ENCODE data around the gene LHPP. TPM values are rescaled to one million over a fixed set of nuclear protein-coding genes. Genes with fewer than 3 reads are reported as not detected.

The LHPP gene
- total and polyA plus RNA-seq, 2 experiments from 2014 or later, result 27.4 to 40.2 TPM

GRCh38 chr10:124447751-124448466 lies 13.7 kb upstream of the LHPP start:
- H3K79me2 ChIP-seq (replicated peaks; ENCODE audit: insufficient read depth), result no peaks in the 10 kb centered on the region; the same call in 1 of the 2 replicates
- peak overlapping the region; percentile 99 for H3K4me2 ChIP-seq
- peaks cover 52% of the 10 kb centered on the region for H3K27me3 ChIP-seq (ENCODE audit: insufficient read depth)
- no peaks in the 10 kb centered on the region for H3K36me3 ChIP-seq (ENCODE audit: insufficient read depth)
- H3K9me2 ChIP-seq (ENCODE audit: insufficient read depth), result no peaks in the 10 kb centered on the region
- Mint-ChIP-seq H3K36me3 (ENCODE audit: low read depth) (peaks cover 12% of the 10 kb centered on the region), H3K27me3 (ENCODE audit: insufficient read depth, low read depth, poor library complexity) (peaks cover 56% of the 10 kb centered on the region), H3K27ac (no peak overlapping the region), H3K4me1 (peaks cover 40% of the 10 kb centered on the region), H3K4me3 (peak overlapping the region; percentile 84), H3K9me3 (no peaks in the 10 kb centered on the region)
- no peak overlapping the region; the same call in 1 of the 2 replicates for H2AFZ ChIP-seq
- H3F3A ChIP-seq (replicated peaks; ENCODE audit: low read depth), result peaks cover 29% of the 10 kb centered on the region
- H3K4me1 ChIP-seq (ENCODE audit: insufficient read depth), result peaks cover 38% of the 10 kb centered on the region
- peak; percentile 48 for TF ChIP-seq EZH2 (IDR thresholded peaks at IDR 0.05; ENCODE audit: low read depth, unreplicated experiment)
- no peak for TF ChIP-seq STAT1 (IDR thresholded peaks at IDR 0.05; ENCODE audit: unreplicated experiment)
- TF ChIP-seq JUNB (IDR thresholded peaks at IDR 0.05; ENCODE audit: unreplicated experiment), result no peak
- peak; percentile 10 for ATAC-seq
- H3K27ac ChIP-seq (ENCODE audit: low read depth), result no peak overlapping the region
- peaks cover 5% of the 10 kb centered on the region; the same call in 1 of the 2 replicates for H4K20me1 ChIP-seq (replicated peaks; ENCODE audit: insufficient read depth)
- H3K4me3 ChIP-seq, result peak overlapping the region; percentile 81
- peak; percentile 84 for DNase-seq (ENCODE audit: low spot score)

- Mint-ChIP-seq H3K36me3 (ENCODE audit: low read depth) (peaks cover 12% of the 10 kb centered on the region), H3K4me3 (peak overlapping the region; percentile 84), H3K27ac (no peak overlapping the region), H3K27me3 (ENCODE audit: insufficient read depth, low read depth, poor library complexity) (peaks cover 59% of the 10 kb centered on the region), H3K9me3 (no peaks in the 10 kb centered on the region), H3K4me1 (peaks cover 44% of the 10 kb centered on the region)
- Histone ChIP-seq H3K27me3 (ENCODE audit: insufficient read depth) (peaks cover 52% of the 10 kb centered on the region), H3F3A (replicated peaks; ENCODE audit: low read depth) (peaks cover 29% of the 10 kb centered on the region), H3K9me2 (ENCODE audit: insufficient read depth) (no peaks in the 10 kb centered on the region), H3K4me3 (peak overlapping the region; percentile 81), H4K20me1 (replicated peaks; ENCODE audit: insufficient read depth) (peaks cover 5% of the 10 kb centered on the region; the same call in 1 of the 2 replicates), H3K79me2 (replicated peaks; ENCODE audit: insufficient read depth) (no peaks in the 10 kb centered on the region; the same call in 1 of the 2 replicates), H3K27ac (ENCODE audit: low read depth) (no peak overlapping the region), H2AFZ (peak overlapping the region; percentile 91; the same call in 1 of the 2 replicates), H3K4me1 (ENCODE audit: insufficient read depth) (peaks cover 46% of the 10 kb centered on the region), H3K4me2 (peak overlapping the region; percentile 99), H3K36me3 (ENCODE audit: insufficient read depth) (no peaks in the 10 kb centered on the region)
- TF ChIP-seq, protein P1, sequence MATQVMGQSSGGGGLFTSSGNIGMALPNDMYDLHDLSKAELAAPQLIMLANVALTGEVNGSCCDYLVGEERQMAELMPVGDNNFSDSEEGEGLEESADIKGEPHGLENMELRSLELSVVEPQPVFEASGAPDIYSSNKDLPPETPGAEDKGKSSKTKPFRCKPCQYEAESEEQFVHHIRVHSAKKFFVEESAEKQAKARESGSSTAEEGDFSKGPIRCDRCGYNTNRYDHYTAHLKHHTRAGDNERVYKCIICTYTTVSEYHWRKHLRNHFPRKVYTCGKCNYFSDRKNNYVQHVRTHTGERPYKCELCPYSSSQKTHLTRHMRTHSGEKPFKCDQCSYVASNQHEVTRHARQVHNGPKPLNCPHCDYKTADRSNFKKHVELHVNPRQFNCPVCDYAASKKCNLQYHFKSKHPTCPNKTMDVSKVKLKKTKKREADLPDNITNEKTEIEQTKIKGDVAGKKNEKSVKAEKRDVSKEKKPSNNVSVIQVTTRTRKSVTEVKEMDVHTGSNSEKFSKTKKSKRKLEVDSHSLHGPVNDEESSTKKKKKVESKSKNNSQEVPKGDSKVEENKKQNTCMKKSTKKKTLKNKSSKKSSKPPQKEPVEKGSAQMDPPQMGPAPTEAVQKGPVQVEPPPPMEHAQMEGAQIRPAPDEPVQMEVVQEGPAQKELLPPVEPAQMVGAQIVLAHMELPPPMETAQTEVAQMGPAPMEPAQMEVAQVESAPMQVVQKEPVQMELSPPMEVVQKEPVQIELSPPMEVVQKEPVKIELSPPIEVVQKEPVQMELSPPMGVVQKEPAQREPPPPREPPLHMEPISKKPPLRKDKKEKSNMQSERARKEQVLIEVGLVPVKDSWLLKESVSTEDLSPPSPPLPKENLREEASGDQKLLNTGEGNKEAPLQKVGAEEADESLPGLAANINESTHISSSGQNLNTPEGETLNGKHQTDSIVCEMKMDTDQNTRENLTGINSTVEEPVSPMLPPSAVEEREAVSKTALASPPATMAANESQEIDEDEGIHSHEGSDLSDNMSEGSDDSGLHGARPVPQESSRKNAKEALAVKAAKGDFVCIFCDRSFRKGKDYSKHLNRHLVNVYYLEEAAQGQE (IDR thresholded peaks at IDR 0.05; ENCODE audit: unreplicated experiment), result no peak
- TF ChIP-seq STAT1 (IDR thresholded peaks at IDR 0.05; ENCODE audit: unreplicated experiment) (no peak), NANOG (IDR thresholded peaks at IDR 0.05; ENCODE audit: borderline replicate concordance) (no peak), ZNF462 (CRISPR knock-in tag; IDR thresholded peaks at IDR 0.05) (no peak), EZH2 (IDR thresholded peaks at IDR 0.05; ENCODE audit: low read depth, unreplicated experiment) (no peak), JUNB (IDR thresholded peaks at IDR 0.05; ENCODE audit: unreplicated experiment) (no peak), POLR2AphosphoS5 (IDR thresholded peaks at IDR 0.05; ENCODE audit: low read depth) (no peak)
- TF ChIP-seq, protein P2, sequence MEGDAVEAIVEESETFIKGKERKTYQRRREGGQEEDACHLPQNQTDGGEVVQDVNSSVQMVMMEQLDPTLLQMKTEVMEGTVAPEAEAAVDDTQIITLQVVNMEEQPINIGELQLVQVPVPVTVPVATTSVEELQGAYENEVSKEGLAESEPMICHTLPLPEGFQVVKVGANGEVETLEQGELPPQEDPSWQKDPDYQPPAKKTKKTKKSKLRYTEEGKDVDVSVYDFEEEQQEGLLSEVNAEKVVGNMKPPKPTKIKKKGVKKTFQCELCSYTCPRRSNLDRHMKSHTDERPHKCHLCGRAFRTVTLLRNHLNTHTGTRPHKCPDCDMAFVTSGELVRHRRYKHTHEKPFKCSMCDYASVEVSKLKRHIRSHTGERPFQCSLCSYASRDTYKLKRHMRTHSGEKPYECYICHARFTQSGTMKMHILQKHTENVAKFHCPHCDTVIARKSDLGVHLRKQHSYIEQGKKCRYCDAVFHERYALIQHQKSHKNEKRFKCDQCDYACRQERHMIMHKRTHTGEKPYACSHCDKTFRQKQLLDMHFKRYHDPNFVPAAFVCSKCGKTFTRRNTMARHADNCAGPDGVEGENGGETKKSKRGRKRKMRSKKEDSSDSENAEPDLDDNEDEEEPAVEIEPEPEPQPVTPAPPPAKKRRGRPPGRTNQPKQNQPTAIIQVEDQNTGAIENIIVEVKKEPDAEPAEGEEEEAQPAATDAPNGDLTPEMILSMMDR (conservative IDR thresholded peaks at IDR 0.05; ENCODE audit: low read depth in 2 of 2), result peak; percentile 43 to 44
- DNase-seq (ENCODE audit: low spot score) (peak; percentile 79), ATAC-seq (peak; percentile 22)
These were observed 12.9 kb upstream of the LHPP start for GRCh38 chr10:124448696-124449169.

Measured in GM23338 (cell line).